ENCODE results near the gene SLAMF7.

SLAMF7 gene

DNA sequence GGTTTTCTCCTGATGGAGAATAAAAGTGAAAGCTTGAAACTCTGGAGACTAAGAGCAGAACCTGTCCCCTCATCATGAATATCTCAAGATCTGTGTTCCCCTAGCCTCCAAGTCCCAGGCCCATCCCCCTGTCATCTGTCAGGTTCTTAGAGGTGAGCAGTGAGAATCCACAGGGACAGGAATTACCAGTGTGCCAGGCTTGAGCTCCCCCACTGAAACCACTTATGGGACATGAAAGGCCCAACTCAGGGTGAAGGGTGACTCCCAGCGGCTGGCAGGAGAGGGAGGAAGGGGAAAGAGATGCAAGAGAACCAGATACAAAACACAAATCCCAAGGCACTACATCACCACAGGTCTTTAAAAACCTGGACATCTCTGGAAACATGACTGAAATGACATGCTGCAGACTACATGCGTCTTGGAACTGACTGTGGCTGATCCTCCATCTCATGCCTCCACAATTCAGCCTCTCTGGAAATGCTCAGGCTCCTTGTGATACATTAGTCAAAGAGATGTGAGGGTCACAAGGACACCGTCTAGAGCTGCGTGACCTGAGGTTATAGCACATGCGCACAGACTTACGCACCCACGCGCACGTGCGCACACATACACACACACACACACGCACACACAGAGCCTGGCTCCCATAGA lies 50.1 kb downstream of the SLAMF7 start:
- no peak for TF ChIP-seq POLR2A (IDR thresholded peaks at IDR 0.05; ENCODE audit: low read depth, low read length)
- FAIRE-seq (no peak), DNase-seq (ENCODE audit: insufficient read length, low spot score) (no peak)

DNA sequence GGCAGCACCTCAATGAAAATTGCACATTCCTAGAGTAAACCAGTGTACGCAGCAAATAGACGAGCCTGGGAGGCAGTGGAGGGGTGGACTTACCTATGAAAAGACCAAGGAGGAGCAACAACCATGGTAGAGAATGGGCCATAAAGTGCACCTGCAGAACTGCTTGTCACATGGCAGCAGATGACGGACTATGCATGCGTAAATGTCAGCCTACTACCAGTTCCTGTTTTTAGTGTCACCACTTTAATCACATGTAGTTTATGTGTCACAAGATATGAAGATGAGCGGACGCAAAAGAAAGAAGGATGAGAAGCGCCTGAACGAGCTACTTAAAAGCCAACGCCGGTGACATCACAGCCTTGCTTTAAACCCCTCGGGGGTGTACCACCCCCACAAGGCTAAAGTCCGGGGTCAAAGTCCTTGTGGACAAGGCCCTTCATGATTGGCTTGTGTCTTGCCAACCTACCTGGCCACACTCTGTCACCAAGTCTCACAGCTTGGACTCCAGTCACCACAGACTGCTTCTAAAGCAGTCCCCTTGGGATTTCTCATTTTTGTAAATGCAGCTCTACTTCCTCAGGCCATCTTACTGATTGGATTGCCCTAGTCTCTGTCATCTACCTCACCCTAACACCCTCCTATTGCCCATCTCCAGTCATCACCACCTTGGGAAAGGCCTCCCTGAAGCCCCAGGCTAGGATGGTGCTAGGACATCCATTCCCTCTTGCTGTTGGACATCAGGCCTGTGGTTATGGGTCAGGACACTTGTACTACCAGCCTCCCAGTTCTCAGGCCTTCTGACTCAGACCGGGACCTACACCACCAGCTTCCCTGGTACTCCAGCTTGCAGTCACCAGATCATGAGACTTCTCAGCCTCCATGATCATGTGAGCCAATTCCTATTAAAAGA lies 50.9 kb downstream of the SLAMF7 start:
- no peak for FAIRE-seq
- DNase-seq (ENCODE audit: insufficient read length, low spot score): no peak
- TF ChIP-seq POLR2A (IDR thresholded peaks at IDR 0.05; ENCODE audit: low read depth, low read length): no peak

DNA sequence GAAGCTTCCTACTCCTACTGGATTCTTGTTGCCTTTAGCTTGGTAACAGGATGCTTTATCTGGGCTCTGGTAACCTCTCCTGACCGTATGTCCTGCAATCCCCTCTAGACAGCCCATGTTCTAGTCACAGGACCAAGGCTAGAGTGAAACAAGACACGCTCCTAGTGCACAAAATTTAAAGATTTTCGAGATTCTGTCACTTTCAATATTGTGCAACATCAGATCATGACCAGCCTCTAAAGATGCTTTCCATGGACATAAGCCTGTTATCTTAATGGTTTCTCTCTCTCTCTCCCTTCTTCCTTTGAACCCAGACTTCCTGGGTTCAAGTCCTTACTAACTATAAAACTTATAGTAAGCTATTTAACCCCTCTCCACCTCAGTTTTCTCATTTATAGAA lies 55.3 kb downstream of the SLAMF7 start:
- TF ChIP-seq POLR2A (IDR thresholded peaks at IDR 0.05; ENCODE audit: low read depth, low read length): no peak
- FAIRE-seq: no peak
- DNase-seq (ENCODE audit: insufficient read length, low spot score): no peak

DNA sequence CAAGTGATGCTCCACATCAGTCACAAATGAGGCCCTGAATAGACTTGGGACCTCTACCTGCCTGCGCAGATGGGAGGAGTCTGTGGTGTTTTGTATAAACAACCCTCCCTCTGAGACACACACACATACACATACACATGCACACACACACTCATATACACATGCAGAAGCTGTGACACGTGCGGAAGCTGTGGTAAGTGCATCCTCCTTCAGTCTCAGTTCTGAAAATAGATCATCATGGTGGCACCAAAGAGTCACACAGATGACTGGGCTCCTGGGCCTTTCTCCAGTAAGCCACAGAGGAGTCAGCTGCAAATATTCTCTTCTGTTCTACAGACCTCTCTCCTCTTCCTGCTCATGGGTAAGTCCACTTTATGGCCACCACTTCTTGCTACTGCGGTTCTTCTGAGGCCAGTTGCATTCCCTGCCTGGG lies 56.9 kb downstream of the SLAMF7 start, which contains the start of gene LY9:
Gene LY9, plus strand, starts transcription at position 224 of the 433 bp plus-strand sequence. Its CDS starts 14 bp downstream, at position 238.
- TF ChIP-seq POLR2A (IDR thresholded peaks at IDR 0.05; ENCODE audit: low read depth, low read length): no peak
- DNase-seq (ENCODE audit: insufficient read length, low spot score) (no peak), FAIRE-seq (no peak)

DNA sequence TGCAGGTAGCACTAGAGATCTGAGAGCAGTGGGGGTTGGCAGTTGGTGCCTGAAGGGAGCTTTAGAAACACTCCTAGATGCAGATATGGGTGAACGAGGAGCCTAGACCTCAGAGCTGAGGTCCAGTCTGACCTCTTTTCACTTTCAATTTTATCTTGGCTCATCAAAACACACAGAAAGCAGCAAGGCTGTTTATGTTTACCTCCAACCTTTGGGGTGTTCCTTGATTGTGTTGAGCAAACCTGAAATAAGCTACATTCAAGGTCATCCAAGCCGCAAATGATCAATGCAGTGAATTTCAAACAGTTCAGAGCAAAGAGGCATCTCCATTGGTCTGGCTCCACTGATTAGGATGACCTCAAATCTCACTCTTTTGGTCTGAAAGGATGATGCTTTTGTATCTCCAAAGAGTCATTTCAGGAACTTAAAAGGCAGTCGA lies 58.2 kb downstream of the SLAMF7 start:
- no peak for TF ChIP-seq POLR2A (IDR thresholded peaks at IDR 0.05; ENCODE audit: low read depth, low read length)
- no peak for FAIRE-seq
- DNase-seq (ENCODE audit: insufficient read length, low spot score): no peak

DNA sequence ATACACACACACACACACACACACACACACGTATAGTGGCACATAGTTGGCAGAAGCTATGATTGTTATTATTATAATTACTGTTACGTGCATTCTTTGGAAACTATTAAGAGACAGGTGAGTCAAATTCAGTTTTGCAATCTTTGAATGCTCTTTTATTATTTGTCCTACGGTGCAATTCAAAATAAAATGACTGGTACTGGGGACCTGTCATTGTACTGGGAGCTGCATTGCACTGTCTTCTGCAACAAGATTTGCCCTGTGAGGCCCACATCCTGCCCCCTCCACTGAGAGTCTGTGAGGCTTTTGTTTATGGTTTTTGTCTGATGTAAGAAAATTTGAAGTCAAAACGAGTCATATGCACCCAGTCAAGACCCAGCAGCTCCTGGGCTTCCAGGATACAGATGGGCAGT lies 58.8 kb downstream of the SLAMF7 start:
- FAIRE-seq (no peak), DNase-seq (ENCODE audit: insufficient read length, low spot score) (no peak)
- no peak for TF ChIP-seq POLR2A (IDR thresholded peaks at IDR 0.05; ENCODE audit: low read depth, low read length)

DNA sequence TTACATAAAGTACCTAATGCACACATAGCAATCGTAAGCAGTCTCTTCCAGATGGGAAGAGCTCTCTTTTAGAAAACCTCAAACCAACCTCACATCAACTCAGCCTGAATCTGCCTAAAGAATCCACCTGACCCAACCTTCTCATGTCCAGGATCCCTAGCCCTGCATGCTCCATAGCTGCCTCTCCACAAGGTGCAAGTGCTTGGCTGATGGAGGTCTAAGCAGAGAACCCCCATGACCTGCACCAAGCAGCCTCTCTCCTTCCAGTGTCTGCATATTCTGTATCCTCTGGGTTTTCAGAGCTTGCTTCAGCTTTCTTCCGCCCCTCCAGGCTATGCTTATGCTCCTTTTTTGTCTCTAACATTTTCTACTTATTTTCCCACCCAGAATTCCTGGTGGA lies 59.4 kb downstream of the SLAMF7 start:
- no peak for TF ChIP-seq POLR2A (IDR thresholded peaks at IDR 0.05; ENCODE audit: low read depth, low read length)
- DNase-seq (ENCODE audit: insufficient read length, low spot score) (no peak), FAIRE-seq (no peak)

DNA sequence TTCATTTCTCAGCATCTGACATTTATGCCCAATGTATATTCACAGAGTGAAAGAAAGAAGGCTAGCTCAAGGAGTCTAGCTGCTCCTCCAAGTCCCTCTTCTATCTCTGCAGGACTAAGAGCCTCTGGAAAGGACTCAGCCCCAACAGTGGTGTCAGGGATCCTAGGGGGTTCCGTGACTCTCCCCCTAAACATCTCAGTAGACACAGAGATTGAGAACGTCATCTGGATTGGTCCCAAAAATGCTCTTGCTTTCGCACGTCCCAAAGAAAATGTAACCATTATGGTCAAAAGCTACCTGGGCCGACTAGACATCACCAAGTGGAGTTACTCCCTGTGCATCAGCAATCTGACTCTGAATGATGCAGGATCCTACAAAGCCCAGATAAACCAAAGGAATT lies 60.6 kb downstream of the SLAMF7 start:
- no peak for TF ChIP-seq POLR2A (IDR thresholded peaks at IDR 0.05; ENCODE audit: low read depth, low read length)
- DNase-seq (ENCODE audit: insufficient read length, low spot score) (no peak), FAIRE-seq (no peak)

DNA sequence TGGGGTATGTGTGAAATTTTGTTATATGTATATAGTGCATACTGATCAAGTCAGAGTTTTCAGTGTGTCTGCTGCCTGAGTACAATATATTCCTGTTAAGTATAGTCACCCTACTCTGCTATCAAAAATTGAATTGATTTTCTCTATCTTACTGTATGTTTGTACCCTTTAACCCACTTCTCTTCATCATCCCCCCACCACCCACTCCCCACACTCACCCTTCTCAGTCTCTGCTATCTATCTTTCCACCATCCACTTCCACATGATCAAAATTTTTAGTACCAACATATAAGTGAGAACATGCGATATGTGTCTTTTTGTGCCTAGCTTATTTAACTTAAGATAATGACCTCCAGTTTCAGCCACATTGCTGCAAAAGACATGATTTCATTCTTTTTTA lies 61.1 kb downstream of the SLAMF7 start:
- no peak for FAIRE-seq
- no peak for TF ChIP-seq POLR2A (IDR thresholded peaks at IDR 0.05; ENCODE audit: low read depth, low read length)
- no peak for DNase-seq (ENCODE audit: insufficient read length, low spot score)

DNA sequence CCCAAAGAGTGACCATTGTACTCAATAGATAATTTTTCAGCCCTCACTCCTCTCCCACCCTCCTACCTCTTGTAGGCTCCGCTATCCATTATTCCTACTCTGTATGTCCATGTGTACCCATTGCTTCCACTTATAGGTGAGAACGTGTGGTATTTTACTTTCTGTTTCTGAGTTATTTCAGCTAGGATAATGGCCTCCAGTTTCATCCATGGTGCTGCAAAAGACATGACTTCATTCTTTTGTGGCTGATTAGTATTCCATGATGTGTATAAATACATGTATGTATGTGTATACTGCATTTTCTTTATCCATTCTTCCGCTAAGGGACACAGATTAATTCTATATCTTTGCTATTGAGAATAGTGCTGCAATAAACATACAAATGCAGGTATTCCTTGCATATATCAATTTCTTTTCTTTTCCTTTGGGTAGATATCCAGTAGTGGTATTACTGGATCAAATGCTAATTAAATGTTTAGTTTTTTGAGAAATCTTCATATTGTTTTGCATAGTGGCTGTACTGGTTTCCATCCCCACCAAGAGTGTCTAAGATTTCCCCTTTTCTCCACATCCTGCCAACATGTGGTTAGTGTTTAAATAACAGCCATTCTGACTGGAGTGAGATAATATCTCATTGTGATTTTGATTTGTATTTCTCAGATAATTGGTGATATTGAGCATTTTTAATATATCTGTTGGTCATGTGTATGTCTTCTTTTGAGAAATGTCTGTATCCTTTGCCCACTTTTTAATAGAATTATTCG lies 61.8 kb downstream of the SLAMF7 start:
- DNase-seq (ENCODE audit: insufficient read length, low spot score): no peak
- no peak for FAIRE-seq
- TF ChIP-seq POLR2A (IDR thresholded peaks at IDR 0.05; ENCODE audit: low read depth, low read length): no peak

DNA sequence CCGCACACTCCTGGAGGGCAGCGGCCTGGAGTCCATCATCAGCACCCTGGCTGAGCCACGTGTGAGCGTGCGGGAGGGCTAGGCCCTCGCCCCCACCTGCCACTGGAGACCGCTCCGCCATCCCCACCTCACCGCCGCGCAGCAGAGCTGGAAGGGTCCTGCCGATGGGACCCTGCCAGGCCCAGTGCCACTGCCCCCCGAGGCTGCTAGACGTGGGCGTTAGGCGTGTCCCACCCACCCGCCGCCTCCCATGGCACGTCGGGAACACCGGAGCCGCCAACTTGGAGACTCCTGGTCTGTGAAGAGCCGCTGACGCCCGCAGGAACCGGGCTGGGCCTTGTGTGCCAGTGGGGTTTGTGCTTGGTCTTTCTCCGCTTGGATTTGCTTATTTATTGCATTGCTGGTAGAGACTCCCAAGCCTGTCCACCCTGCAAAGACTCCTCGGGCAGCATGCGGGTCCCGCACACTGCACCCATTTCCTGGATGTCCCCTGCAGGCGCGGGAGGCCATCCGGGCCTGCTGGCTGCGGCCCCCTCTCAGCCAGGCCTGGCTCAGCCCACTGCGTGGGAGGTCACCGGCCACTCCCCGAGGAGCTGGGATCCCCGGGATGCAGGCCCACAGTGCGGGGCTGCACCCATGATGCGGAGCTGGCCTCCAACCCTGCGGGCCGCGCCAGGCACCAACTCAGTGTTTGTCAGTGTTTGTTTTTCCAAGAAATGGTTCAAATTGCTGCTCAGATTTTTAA lies 63.0 kb downstream of the SLAMF7 start:
- DNase-seq (ENCODE audit: insufficient read length, low spot score) (no peak), FAIRE-seq (no peak)
- TF ChIP-seq POLR2A (IDR thresholded peaks at IDR 0.05; ENCODE audit: low read depth, low read length): no peak
